SK-N-SH (cell line): ENCODE measurements around the gene ATP2B1. TPM values are rescaled to one million over a fixed set of nuclear protein-coding genes. Genes with fewer than 3 reads are reported as not detected.

Experiments used
- CTCF ChIA-PET: fragments of 300-600, 350-600 bp; formaldehyde crosslinking; extraction: SDS; loops from one replicate; lab custom pipeline; 2021; lab: Yijun Ruan, JAX
- POLR2A ChIA-PET: fragments of 350-600 bp; sonication (Branson Sonifier 250); formaldehyde crosslinking; extraction: SDS; loops from one replicate; lab custom pipeline; 2020; ENCODE audit warnings: antibody characterized with exemption, inconsistent platforms; lab: Yijun Ruan, JAX
- DNase-seq: peaks from one replicate; pipeline ENCODE4 v3.0.0; 2012
- H2AFZ ChIP-seq: fragments of 200-600 bp; sonication (generic); 2 replicates; pipeline ENCODE4 v1.8.1; 2016; ENCODE audit warnings: antibody characterized with exemption, mild to moderate bottlenecking, low read depth
- H3F3A ChIP-seq: fragments of 200-600 bp; sonication (generic); replicated peaks from 2 replicates; pipeline ENCODE3; 2016; ENCODE audit warnings: antibody characterized with exemption, mild to moderate bottlenecking; ENCODE audit not compliant: insufficient read depth
- H3K27ac ChIP-seq, 2 experiments: fragments of 200-500 bp in 1 of 2; fragments of 200-600 bp in 1 of 2; sonication (Bioruptor generic) in 1 of 2; sonication (generic), shearing (Covaris generic) in 1 of 2; 2 replicates each; pipeline versions ENCODE4 v1.5.1 to v1.6.1; 2014 to 2016; ENCODE audit warnings: low read depth in 2 of 2, inconsistent platforms in 1 of 2, low read length in 1 of 2, mild to moderate bottlenecking in 1 of 2, mixed read lengths in 1 of 2
- H3K27me3 ChIP-seq: fragments of 200-600 bp; sonication (generic), shearing (Covaris generic); 2 replicates; pipeline ENCODE4 v1.6.1; 2016; ENCODE audit warnings: mixed run types; ENCODE audit not compliant: insufficient read depth
- H3K36me3 ChIP-seq, 2 experiments: fragments of 200-500 bp in 1 of 2; fragments of 200-600 bp in 1 of 2; sonication (Bioruptor generic) in 1 of 2; sonication (generic) in 1 of 2; replicated peaks in 1 of 2; 2 replicates each; pipeline versions ENCODE3 to v1.5.1; 2014 to 2016; ENCODE audit warnings: low read length in 1 of 2, mild to moderate bottlenecking in 1 of 2; ENCODE audit not compliant: insufficient read depth in 2 of 2, control insufficient read depth in 1 of 2
- H3K4me1 ChIP-seq, 2 experiments: fragments of 200-500 bp in 1 of 2; fragments of 200-600 bp in 1 of 2; sonication (Bioruptor generic) in 1 of 2; sonication (generic), shearing (Covaris generic) in 1 of 2; 2 replicates each; pipeline versions ENCODE4 v1.5.1 to v1.6.1; 2014 to 2016; ENCODE audit warnings: low read depth in 1 of 2, low read length in 1 of 2, mixed run types in 1 of 2; ENCODE audit not compliant: insufficient read depth in 2 of 2, control insufficient read depth in 1 of 2
- H3K4me2 ChIP-seq: fragments of 200-600 bp; sonication (generic), shearing (Covaris generic); 2 replicates; pipeline ENCODE4 v1.6.1; 2017; ENCODE audit warnings: mixed run types
- H3K4me3 ChIP-seq, 2 experiments: fragments of 200-500 bp in 1 of 2; fragments of 200-600 bp in 1 of 2; sonication (Bioruptor generic) in 1 of 2; sonication (generic), shearing (Covaris generic) in 1 of 2; 2 replicates each; pipeline versions ENCODE4 v1.5.1 to v1.8.1; 2014 to 2016; ENCODE audit warnings: low read depth in 2 of 2, inconsistent platforms in 1 of 2, low read length in 1 of 2, mild to moderate bottlenecking in 1 of 2, mixed read lengths in 1 of 2, moderate library complexity in 1 of 2
- H3K79me2 ChIP-seq: fragments of 200-600 bp; sonication (generic); 2 replicates; pipeline ENCODE4 v1.8.1; 2017; ENCODE audit warnings: mild to moderate bottlenecking; ENCODE audit not compliant: insufficient read depth
- H3K9ac ChIP-seq: fragments of 200-600 bp; sonication (generic); 2 replicates; pipeline ENCODE4 v1.6.1; 2017; ENCODE audit warnings: mixed run types
- H3K9me2 ChIP-seq: fragments of 200-600 bp; sonication (generic); 2 replicates; pipeline ENCODE4 v1.6.1; 2017; ENCODE audit warnings: mixed run types
- H3K9me3 ChIP-seq: fragments of 200-600 bp; sonication (generic); 2 replicates; pipeline ENCODE4 v1.6.1; 2017; ENCODE audit warnings: mixed run types, mild to moderate bottlenecking, moderate library complexity
- H4K20me1 ChIP-seq: fragments of 200-600 bp; sonication (generic); 2 replicates; pipeline ENCODE4 v1.6.1; 2017; ENCODE audit warnings: mild to moderate bottlenecking, mixed run types; ENCODE audit not compliant: insufficient read depth
- CTCF ChIP-seq: fragments of 200-600 bp; sonication (generic); IDR thresholded peaks from 2 replicates; pipeline ENCODE4 v1.6.1; 2017; ENCODE audit warnings: antibody characterized with exemption, mild to moderate bottlenecking, moderate library complexity
- ELF1 ChIP-seq: IDR thresholded peaks from 2 replicates; pipeline ENCODE4 v1.4.0; 2012
- EZH2phosphoT487 ChIP-seq: fragments of 200-600 bp; sonication (generic); IDR thresholded peaks from 2 replicates; pipeline ENCODE4 v1.6.1; 2017; ENCODE audit warnings: low read depth, mixed run types, mild to moderate bottlenecking, antibody characterized with exemption, moderate library complexity, borderline replicate concordance
- FOSL2 ChIP-seq: IDR thresholded peaks from 2 replicates; pipeline ENCODE4 v1.4.0; 2012; ENCODE audit warnings: low read depth, mild to moderate bottlenecking, moderate library complexity, borderline replicate concordance
- FOXM1 ChIP-seq: IDR thresholded peaks from 2 replicates; pipeline ENCODE4 v1.4.0; 2012; ENCODE audit warnings: low read depth, mild to moderate bottlenecking
- GABPA ChIP-seq: IDR thresholded peaks from 2 replicates; pipeline ENCODE4 v1.4.0; 2012; ENCODE audit warnings: low read depth, mild to moderate bottlenecking
- JUND ChIP-seq: IDR thresholded peaks from 2 replicates; pipeline ENCODE4 v1.4.0; 2012
- MEF2A ChIP-seq: IDR thresholded peaks from 2 replicates; pipeline ENCODE4 v1.4.0; 2012; ENCODE audit warnings: low read depth, borderline replicate concordance
- NFIC ChIP-seq: IDR thresholded peaks from 2 replicates; pipeline ENCODE4 v1.4.0; 2012; ENCODE audit warnings: borderline replicate concordance
- NRF1 ChIP-seq: IDR thresholded peaks from 2 replicates; pipeline ENCODE4 v1.6.1; 2012; ENCODE audit warnings: low read depth, mild to moderate bottlenecking, low read length
- POLR2AphosphoS5 ChIP-seq: IDR thresholded peaks from 2 replicates; pipeline ENCODE4 v1.6.1; 2012; ENCODE audit warnings: low read depth, low read length
- RAD21 ChIP-seq: IDR thresholded peaks from 2 replicates; pipeline ENCODE4 v1.6.1; 2012; ENCODE audit warnings: mild to moderate bottlenecking, low read length
- RCOR1 ChIP-seq: fragments of 150-350 bp; IDR thresholded peaks from 2 replicates; pipeline ENCODE4 v1.6.1; 2017; ENCODE audit warnings: antibody characterized with exemption, low read length
- REST ChIP-seq: IDR thresholded peaks from 2 replicates; pipeline ENCODE4 v1.6.1; 2012; ENCODE audit warnings: mild to moderate bottlenecking, low read depth, low read length, moderate library complexity
- RXRA ChIP-seq: IDR thresholded peaks from 2 replicates; pipeline ENCODE4 v1.4.0; 2012; ENCODE audit warnings: low read depth, mild to moderate bottlenecking, borderline replicate concordance
- SMC3 ChIP-seq: IDR thresholded peaks from 2 replicates; pipeline ENCODE4 v1.6.1; 2012; ENCODE audit warnings: low read depth, low read length, improper control_type of control experiment
- USF1 ChIP-seq: IDR thresholded peaks from 2 replicates; pipeline ENCODE4 v1.4.0; 2012; ENCODE audit warnings: low read depth, borderline replicate concordance
- YY1 ChIP-seq: IDR thresholded peaks from 2 replicates; pipeline ENCODE4 v1.4.0; 2012; ENCODE audit warnings: low read depth, mild to moderate bottlenecking
- WGBS: methylation state at CpG from one replicate; pipeline ENCODE4 v1.1.6; 2017; ENCODE audit warnings: low lambda C conversion rate; 5-methylcytosine and 5-hydroxymethylcytosine counted together
- polyA plus RNA-seq, 3 experiments: library from polyadenylated mRNA; depleted of rRNA; stranded (reverse); fragments of >200 nt; gene quantifications; 2 replicates each; pipeline ENCODE4 v1.2.3, GENCODE V29; 2012

Gene ATP2B1
- polyA plus RNA-seq, 1 of the 3 experiments (the other 2 are of a cell fraction) = 4.3 TPM

- Histone ChIP-seq H2AFZ (no peak overlapping the region), H3K9me2 (no peaks in the 10 kb centered on the region), H3K9ac (no peak overlapping the region), H3K4me2 (no peak overlapping the region)
- TF ChIP-seq USF1 (no peak), FOXM1 (no peak), SMC3 (no peak), REST (no peak), ELF1 (no peak), RXRA (no peak), YY1 (no peak), RCOR1 (no peak), JUND (no peak), CTCF (no peak), POLR2AphosphoS5 (no peak), NRF1 (no peak), GABPA (no peak), MEF2A (no peak), FOSL2 (no peak), EZH2phosphoT487 (no peak), RAD21 (no peak), NFIC (no peak)
- TF ChIP-seq, all 33 proteins: peak for 0
- no peak for DNase-seq
- Histone ChIP-seq H3K4me1 (peaks cover 0 to 5% of the 10 kb centered on the region in 2 experiments; a peak in 3 of 4 replicates), H3K9me3 (no peaks in the 10 kb centered on the region), H3F3A (no peaks in the 10 kb centered on the region), H3K4me3 (no peak overlapping the region), H3K27me3 (no peaks in the 10 kb centered on the region), H3K27ac (no peak overlapping the region), H3K79me2 (no peaks in the 10 kb centered on the region), H4K20me1 (no peaks in the 10 kb centered on the region), H3K36me3 (no peaks in the 10 kb centered on the region)
- CTCF ChIA-PET = interaction anchor here (4.5 kb wide), 1 partner anchor 12 kb away, joined by 22 read pairs; no protein-coding TSS in a partner anchor
- POLR2A ChIA-PET = no interaction called here
- WGBS = 100% methylated on average over 4 of the region's 4 CpGs
Observed at GRCh38 chr12:89546151-89546550, 162.5 kb downstream of the ATP2B1 start.
